Panc1 (cell line): ENCODE measurements around the gene FGG. TPM values are rescaled to one million over a fixed set of nuclear protein-coding genes. Genes with fewer than 3 reads are reported as not detected.

Experiments used
- ATAC-seq: fragments of 200-7000 bp; cut with Tn5 transposase; 2 replicates; pipeline ENCODE4 v1.9.1; 2020; ENCODE audit warnings: mild to moderate bottlenecking, moderate library complexity
- BruUV-seq: library from RNA; stranded (reverse); fragments of 400-500 nt; replicated peaks from 2 replicates; lab custom pipeline; 2021; lab: Mats Ljungman, UMichigan
- CTCF ChIA-PET: fragments of 300-600 bp; sonication (Branson Sonifier 250); formaldehyde crosslinking; loops from one replicate; lab custom pipeline; 2022; ENCODE audit warnings: antibody characterized with exemption; lab: Charles Lee
- POLR2A ChIA-PET: fragments of 300-600 bp; sonication (Branson Sonifier 250); formaldehyde crosslinking; loops from one replicate; lab custom pipeline; 2022; ENCODE audit warnings: antibody characterized with exemption; lab: Charles Lee
- DNase-seq: peaks from one replicate; pipeline ENCODE4 v3.0.0-alpha.2; 2010; ENCODE audit warnings: low read depth, low spot score
- H3K27ac ChIP-seq: 2 replicates; pipeline ENCODE4 v1.5.1; 2011; ENCODE audit warnings: mild to moderate bottlenecking, low read length, inconsistent platforms
- H3K27me3 ChIP-seq: fragments of 200-500 bp; sonication (Bioruptor generic); 2 replicates; pipeline ENCODE4 v1.6.0; 2014; ENCODE audit warnings: low read length, inconsistent platforms; ENCODE audit not compliant: control insufficient read depth, insufficient read depth
- H3K36me3 ChIP-seq: fragments of 200-500 bp; sonication (Bioruptor generic); 2 replicates; pipeline ENCODE4 v1.5.1; 2014; ENCODE audit warnings: inconsistent platforms, mild to moderate bottlenecking, low read length, moderate library complexity; ENCODE audit not compliant: control insufficient read depth, insufficient read depth
- H3K4me1 ChIP-seq: 2 replicates; pipeline ENCODE4 v1.5.1; 2011; ENCODE audit warnings: inconsistent platforms, mild to moderate bottlenecking, low read length, moderate library complexity; ENCODE audit not compliant: control insufficient read depth, insufficient read depth
- H3K4me3 ChIP-seq, 2 experiments: 2 replicates each; pipeline ENCODE4 v1.5.1; 2011 to 2012; ENCODE audit warnings: low read depth in 2 of 2, low read length in 2 of 2, mild to moderate bottlenecking in 2 of 2, inconsistent platforms in 1 of 2, moderate library complexity in 1 of 2
- H3K9me3 ChIP-seq: fragments of 200-500 bp; sonication (Bioruptor generic); 2 replicates; pipeline ENCODE4 v1.5.1; 2014; ENCODE audit warnings: low read depth, mild to moderate bottlenecking, inconsistent platforms, low read length, moderate library complexity; ENCODE audit not compliant: control insufficient read depth, insufficient read depth
- TCF7L2 ChIP-seq: IDR thresholded peaks from 2 replicates; pipeline ENCODE4 v1.6.1; 2011; ENCODE audit warnings: mild to moderate bottlenecking, low read depth, low read length, inconsistent platforms
- in situ Hi-C: cut with HindIII; loops from 2 replicates; pipeline ENCODE4 v1.10.0; 2016; ENCODE audit warnings: low sequenced_read_pairs, low pct_unique_long_range_greater_than_20kb
- intact Hi-C: fragments of 100-400 bp; cut with micrococcal nuclease; formaldehyde crosslinking; loops from one replicate; pipeline ENCODE4 v1.10.0; 2022; ENCODE audit not compliant: unreplicated experiment
- total RNA-seq: library from RNA; stranded (reverse); gene quantifications from one replicate; pipeline ENCODE4 v1.2.1, GENCODE V29; 2021; ENCODE audit not compliant: unreplicated experiment
- TF ChIP-seq, protein P1 (sequence below), 2 experiments: IDR thresholded peaks; 2 replicates each; pipeline ENCODE4 v1.6.1; 2011 to 2012; ENCODE audit warnings: low read depth in 2 of 2, control low read depth in 1 of 2, low read length in 1 of 2, mild to moderate bottlenecking in 1 of 2, moderate library complexity in 1 of 2; ENCODE audit not compliant: insufficient read depth in 1 of 2
- TF ChIP-seq, protein P2 (sequence below): fragments of 450-650 bp; IDR thresholded peaks from 2 replicates; pipeline ENCODE4 v1.5.1; 2017; ENCODE audit warnings: mild to moderate bottlenecking

The FGG gene
- total RNA-seq, 1 experiment from 2014 or later = 1.8 TPM

DNA sequence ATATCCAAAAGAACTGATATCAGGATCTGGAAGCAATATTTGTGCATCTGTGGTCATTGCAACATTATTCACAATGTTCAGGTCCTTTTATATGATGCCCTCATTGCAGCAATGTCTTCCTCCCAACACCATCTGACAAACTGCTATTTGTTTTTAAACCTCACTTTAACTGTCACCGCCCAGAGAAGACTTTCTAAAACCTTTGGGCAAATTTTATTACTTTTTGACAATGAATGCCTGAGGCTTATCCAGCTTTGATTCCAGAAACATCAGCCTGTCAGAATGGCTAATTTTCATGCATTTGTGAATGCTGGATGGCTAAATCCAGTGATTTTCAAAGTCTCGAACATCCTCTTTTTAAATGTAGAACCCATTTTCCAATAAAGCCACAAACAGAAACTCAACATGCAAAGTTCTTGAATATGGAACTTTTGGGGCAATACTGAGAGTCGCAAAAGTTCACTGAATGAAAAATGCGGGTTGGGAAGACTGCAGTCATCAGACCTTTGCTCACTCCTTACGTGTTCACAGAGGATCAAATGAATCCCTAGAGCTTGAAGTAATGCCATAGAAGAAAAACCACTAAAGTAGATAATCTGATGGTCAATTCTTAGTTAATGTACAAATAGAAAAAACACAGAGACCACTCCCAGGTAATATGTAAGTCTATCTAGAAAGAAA is 39.1 kb downstream of the FGG start:
- in situ Hi-C loops (no loop called here), intact Hi-C loops (no loop called here)
- no peaks in the 10 kb centered on the region for H3K4me1 ChIP-seq
- no peaks in the 10 kb centered on the region for H3K9me3 ChIP-seq
- no peaks in the 10 kb centered on the region for H3K36me3 ChIP-seq
- ATAC-seq = no peak
- DNase-seq = no peak
- ChIA-PET CTCF (no interaction called here), POLR2A (no interaction called here)
- BruUV-seq = no TSS peak
- H3K27ac ChIP-seq = no peak overlapping the region
- TF ChIP-seq TCF7L2 = no peak
- TF ChIP-seq, protein P1, sequence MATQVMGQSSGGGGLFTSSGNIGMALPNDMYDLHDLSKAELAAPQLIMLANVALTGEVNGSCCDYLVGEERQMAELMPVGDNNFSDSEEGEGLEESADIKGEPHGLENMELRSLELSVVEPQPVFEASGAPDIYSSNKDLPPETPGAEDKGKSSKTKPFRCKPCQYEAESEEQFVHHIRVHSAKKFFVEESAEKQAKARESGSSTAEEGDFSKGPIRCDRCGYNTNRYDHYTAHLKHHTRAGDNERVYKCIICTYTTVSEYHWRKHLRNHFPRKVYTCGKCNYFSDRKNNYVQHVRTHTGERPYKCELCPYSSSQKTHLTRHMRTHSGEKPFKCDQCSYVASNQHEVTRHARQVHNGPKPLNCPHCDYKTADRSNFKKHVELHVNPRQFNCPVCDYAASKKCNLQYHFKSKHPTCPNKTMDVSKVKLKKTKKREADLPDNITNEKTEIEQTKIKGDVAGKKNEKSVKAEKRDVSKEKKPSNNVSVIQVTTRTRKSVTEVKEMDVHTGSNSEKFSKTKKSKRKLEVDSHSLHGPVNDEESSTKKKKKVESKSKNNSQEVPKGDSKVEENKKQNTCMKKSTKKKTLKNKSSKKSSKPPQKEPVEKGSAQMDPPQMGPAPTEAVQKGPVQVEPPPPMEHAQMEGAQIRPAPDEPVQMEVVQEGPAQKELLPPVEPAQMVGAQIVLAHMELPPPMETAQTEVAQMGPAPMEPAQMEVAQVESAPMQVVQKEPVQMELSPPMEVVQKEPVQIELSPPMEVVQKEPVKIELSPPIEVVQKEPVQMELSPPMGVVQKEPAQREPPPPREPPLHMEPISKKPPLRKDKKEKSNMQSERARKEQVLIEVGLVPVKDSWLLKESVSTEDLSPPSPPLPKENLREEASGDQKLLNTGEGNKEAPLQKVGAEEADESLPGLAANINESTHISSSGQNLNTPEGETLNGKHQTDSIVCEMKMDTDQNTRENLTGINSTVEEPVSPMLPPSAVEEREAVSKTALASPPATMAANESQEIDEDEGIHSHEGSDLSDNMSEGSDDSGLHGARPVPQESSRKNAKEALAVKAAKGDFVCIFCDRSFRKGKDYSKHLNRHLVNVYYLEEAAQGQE (IDR thresholded peaks at IDR 0.05; ENCODE audit: insufficient read depth in 1 of 2, low read depth in 2 of 2, low read length in 1 of 2) = no peak
- no peaks in the 10 kb centered on the region for H3K27me3 ChIP-seq
- H3K4me3 ChIP-seq = no peak overlapping the region

DNA sequence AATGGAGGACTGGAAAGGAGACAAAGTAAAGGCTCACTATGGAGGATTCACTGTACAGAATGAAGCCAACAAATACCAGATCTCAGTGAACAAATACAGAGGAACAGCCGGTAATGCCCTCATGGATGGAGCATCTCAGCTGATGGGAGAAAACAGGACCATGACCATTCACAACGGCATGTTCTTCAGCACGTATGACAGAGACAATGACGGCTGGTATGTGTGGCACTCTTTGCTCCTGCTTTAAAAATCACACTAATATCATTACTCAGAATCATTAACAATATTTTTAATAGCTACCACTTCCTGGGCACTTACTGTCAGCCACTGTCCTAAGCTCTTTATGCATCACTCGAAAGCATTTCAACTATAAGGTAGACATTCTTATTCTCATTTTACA is 42.9 kb downstream of the FGG start:
- H3K27ac ChIP-seq = no peak overlapping the region

DNA sequence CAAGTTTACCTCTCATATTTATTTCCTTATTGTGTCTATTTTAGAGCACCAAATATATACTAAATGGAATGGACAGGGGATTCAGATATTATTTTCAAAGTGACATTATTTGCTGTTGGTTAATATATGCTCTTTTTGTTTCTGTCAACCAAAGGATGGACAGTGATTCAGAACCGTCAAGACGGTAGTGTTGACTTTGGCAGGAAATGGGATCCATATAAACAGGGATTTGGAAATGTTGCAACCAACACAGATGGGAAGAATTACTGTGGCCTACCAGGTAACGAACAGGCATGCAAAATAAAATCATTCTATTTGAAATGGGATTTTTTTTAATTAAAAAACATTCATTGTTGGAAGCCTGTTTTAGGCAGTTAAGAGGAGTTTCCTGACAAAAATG is 43.4 kb downstream of the FGG start:
- ATAC-seq = no peak
- intact Hi-C loops = no loop called here
- in situ Hi-C loops = no loop called here
- no TSS peak for BruUV-seq
- DNase-seq = no peak
- Histone ChIP-seq H3K36me3 (no peaks in the 10 kb centered on the region), H3K27ac (no peak overlapping the region), H3K9me3 (no peaks in the 10 kb centered on the region), H3K4me3 (no peak overlapping the region), H3K27me3 (no peaks in the 10 kb centered on the region), H3K4me1 (no peaks in the 10 kb centered on the region)
- TF ChIP-seq TCF7L2 = no peak
- TF ChIP-seq, protein P1 (IDR thresholded peaks at IDR 0.05; ENCODE audit: insufficient read depth in 1 of 2, low read depth in 2 of 2, low read length in 1 of 2) = no peak
- ChIA-PET CTCF (no interaction called here), POLR2A (no interaction called here)

More for the DNA sequence above, 42.9 kb downstream of the FGG start:
- intact Hi-C loops = no loop called here
- ATAC-seq (no peak), DNase-seq (no peak)
- ChIA-PET CTCF (no interaction called here), POLR2A (no interaction called here)
- H3K4me1 ChIP-seq = no peaks in the 10 kb centered on the region
- no peaks in the 10 kb centered on the region for H3K27me3 ChIP-seq
- TF ChIP-seq, protein P2, sequence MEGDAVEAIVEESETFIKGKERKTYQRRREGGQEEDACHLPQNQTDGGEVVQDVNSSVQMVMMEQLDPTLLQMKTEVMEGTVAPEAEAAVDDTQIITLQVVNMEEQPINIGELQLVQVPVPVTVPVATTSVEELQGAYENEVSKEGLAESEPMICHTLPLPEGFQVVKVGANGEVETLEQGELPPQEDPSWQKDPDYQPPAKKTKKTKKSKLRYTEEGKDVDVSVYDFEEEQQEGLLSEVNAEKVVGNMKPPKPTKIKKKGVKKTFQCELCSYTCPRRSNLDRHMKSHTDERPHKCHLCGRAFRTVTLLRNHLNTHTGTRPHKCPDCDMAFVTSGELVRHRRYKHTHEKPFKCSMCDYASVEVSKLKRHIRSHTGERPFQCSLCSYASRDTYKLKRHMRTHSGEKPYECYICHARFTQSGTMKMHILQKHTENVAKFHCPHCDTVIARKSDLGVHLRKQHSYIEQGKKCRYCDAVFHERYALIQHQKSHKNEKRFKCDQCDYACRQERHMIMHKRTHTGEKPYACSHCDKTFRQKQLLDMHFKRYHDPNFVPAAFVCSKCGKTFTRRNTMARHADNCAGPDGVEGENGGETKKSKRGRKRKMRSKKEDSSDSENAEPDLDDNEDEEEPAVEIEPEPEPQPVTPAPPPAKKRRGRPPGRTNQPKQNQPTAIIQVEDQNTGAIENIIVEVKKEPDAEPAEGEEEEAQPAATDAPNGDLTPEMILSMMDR = no peak
- H3K36me3 ChIP-seq = no peaks in the 10 kb centered on the region
- no peak overlapping the region for H3K4me3 ChIP-seq
- H3K9me3 ChIP-seq = no peaks in the 10 kb centered on the region
- in situ Hi-C loops = no loop called here
- BruUV-seq = no TSS peak
